Suprapubic skin (tissue), 3 donors: ENCODE data around the gene IZUMO1.

ENCODE experiments used
- POLR2A ChIP-seq, 2 donors: fragments of 450-650 bp; IDR thresholded peaks; one replicate each; pipeline ENCODE4 v1.6.1; 2017; ENCODE audit warnings: antibody characterized with exemption in 2 of 2, mild to moderate bottlenecking in 2 of 2, moderate library complexity in 2 of 2
- TF ChIP-seq, protein P1 (sequence below), 2 donors: fragments of 200-600 bp in 1 of 2; fragments of 450-650 bp in 1 of 2; sonication (generic) in 1 of 2; IDR thresholded peaks; one replicate each; pipeline ENCODE4 v1.5.1; 2016 to 2019; ENCODE audit warnings: antibody characterized with exemption in 2 of 2, mild to moderate bottlenecking in 1 of 2, moderate library complexity in 1 of 2

DNA sequence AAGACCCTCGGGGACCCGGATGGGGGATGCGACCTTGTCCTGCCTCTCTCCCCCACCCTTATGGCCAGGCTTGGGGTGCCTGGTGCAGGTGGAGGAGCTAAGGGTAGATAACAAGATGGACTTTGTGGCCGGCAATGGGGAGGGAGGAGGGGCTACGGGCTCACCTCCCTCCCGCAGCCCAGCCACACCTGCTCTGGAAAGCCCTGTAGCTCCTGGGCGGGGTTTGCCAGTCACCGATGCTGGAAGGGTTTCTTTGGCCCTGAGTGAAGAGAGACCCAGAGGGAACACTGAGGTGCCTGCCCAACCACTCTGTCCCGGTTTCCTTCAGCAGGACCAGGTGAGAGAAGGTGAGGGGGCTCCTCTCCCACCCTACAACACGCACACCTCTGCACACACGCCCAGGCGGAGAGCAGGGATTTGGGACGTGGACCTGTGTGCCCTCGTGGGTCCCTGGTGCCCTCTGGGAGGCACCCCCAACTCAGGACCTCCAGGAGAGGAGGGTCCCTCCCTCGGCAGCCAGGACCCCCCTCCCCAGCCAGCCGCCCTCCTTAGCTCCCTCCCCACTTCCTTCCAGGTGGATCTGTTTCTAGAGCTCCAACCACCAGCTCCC is 50.9 kb downstream of the IZUMO1 start, which contains the start of gene FUT2:
- TF ChIP-seq, protein P1, sequence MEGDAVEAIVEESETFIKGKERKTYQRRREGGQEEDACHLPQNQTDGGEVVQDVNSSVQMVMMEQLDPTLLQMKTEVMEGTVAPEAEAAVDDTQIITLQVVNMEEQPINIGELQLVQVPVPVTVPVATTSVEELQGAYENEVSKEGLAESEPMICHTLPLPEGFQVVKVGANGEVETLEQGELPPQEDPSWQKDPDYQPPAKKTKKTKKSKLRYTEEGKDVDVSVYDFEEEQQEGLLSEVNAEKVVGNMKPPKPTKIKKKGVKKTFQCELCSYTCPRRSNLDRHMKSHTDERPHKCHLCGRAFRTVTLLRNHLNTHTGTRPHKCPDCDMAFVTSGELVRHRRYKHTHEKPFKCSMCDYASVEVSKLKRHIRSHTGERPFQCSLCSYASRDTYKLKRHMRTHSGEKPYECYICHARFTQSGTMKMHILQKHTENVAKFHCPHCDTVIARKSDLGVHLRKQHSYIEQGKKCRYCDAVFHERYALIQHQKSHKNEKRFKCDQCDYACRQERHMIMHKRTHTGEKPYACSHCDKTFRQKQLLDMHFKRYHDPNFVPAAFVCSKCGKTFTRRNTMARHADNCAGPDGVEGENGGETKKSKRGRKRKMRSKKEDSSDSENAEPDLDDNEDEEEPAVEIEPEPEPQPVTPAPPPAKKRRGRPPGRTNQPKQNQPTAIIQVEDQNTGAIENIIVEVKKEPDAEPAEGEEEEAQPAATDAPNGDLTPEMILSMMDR (IDR thresholded peaks at IDR 0.05): no peak
- no peak for TF ChIP-seq POLR2A (IDR thresholded peaks at IDR 0.05)
